PC-3 (cell line): Measurements from ENCODE around the gene RGS8. TPM values are rescaled to one million over a fixed set of nuclear protein-coding genes. Genes with fewer than 3 reads are reported as not detected.

Experiments
- ATAC-seq: fragments of 200-7000 bp; cut with Tn5 transposase; 2 replicates; pipeline ENCODE4 v1.9.1; 2020; ENCODE audit warnings: mild to moderate bottlenecking, moderate library complexity
- BruUV-seq: library from RNA; stranded (reverse); fragments of 400-500 nt; replicated peaks from 2 replicates; lab custom pipeline; 2021; lab: Mats Ljungman, UMichigan
- CTCF ChIA-PET: fragments of 300-600 bp; sonication (Branson Sonifier 250); formaldehyde crosslinking; loops from one replicate; lab custom pipeline; 2022; ENCODE audit warnings: antibody characterized with exemption; lab: Charles Lee
- POLR2A ChIA-PET: fragments of 300-600 bp; sonication (Branson Sonifier 250); formaldehyde crosslinking; loops from one replicate; lab custom pipeline; 2022; ENCODE audit warnings: antibody characterized with exemption; ENCODE audit not compliant: unreplicated experiment; lab: Charles Lee
- DNase-seq: peaks from one replicate; pipeline ENCODE4 v3.0.0-alpha.2; 2015
- H2AFZ ChIP-seq: fragments of 300-600 bp; sonication (generic); 2 replicates; pipeline ENCODE4 v1.6.0; 2016; ENCODE audit warnings: antibody characterized with exemption, low read length
- H3F3A ChIP-seq: fragments of 300-600 bp; sonication (generic); one replicate; pipeline ENCODE4 v1.6.0; 2017; ENCODE audit warnings: antibody characterized with exemption, low read length, control low read depth, mild to moderate bottlenecking; ENCODE audit not compliant: unreplicated experiment
- H3K27ac ChIP-seq: fragments of 300-600 bp; sonication (generic); 2 replicates; pipeline ENCODE4 v1.5.1; 2016; ENCODE audit warnings: mild to moderate bottlenecking, low read length
- H3K27me3 ChIP-seq: fragments of 300-600 bp; sonication (generic); 2 replicates; pipeline ENCODE4 v1.6.1; 2016; ENCODE audit warnings: low read length, mixed read lengths
- H3K36me3 ChIP-seq: fragments of 300-600 bp; sonication (generic); 2 replicates; pipeline ENCODE4 v1.6.1; 2016; ENCODE audit warnings: low read depth, mixed run types, low read length, mixed read lengths
- H3K4me1 ChIP-seq: fragments of 300-600 bp; sonication (generic); 2 replicates; pipeline ENCODE4 v1.5.1; 2016; ENCODE audit warnings: low read length; ENCODE audit not compliant: insufficient read depth
- H3K4me2 ChIP-seq: fragments of 300-600 bp; sonication (generic); 2 replicates; pipeline ENCODE4 v1.6.0; 2016; ENCODE audit warnings: low read length
- H3K4me3 ChIP-seq: fragments of 300-600 bp; sonication (generic); 2 replicates; pipeline ENCODE4 v1.5.1; 2016; ENCODE audit warnings: mild to moderate bottlenecking, low read length, mixed read lengths
- H3K79me2 ChIP-seq: fragments of 300-600 bp; sonication (generic); 2 replicates; pipeline ENCODE4 v1.6.1; 2017; ENCODE audit warnings: low read length, mixed read lengths
- H3K9ac ChIP-seq: fragments of 300-600 bp; sonication (generic); 2 replicates; pipeline ENCODE4 v1.6.0; 2016; ENCODE audit warnings: mild to moderate bottlenecking, low read length
- H3K9me2 ChIP-seq: fragments of 300-600 bp; sonication (generic); replicated peaks from 2 replicates; pipeline ENCODE4 v1.6.1; 2016; ENCODE audit warnings: mixed run types, low read length, mixed read lengths
- H3K9me3 ChIP-seq: fragments of 300-600 bp; sonication (generic); 2 replicates; pipeline ENCODE4 v1.6.1; 2016; ENCODE audit warnings: low read length, mixed read lengths
- H4K20me1 ChIP-seq: fragments of 300-600 bp; sonication (generic); 2 replicates; pipeline ENCODE4 v1.6.1; 2016; ENCODE audit warnings: low read length, mixed read lengths
- CTCF ChIP-seq: fragments of 300-600 bp; sonication (generic); conservative IDR thresholded peaks from 2 replicates; pipeline ENCODE4 v1.5.1; 2017; ENCODE audit warnings: antibody characterized with exemption, low read depth, mild to moderate bottlenecking, low read length
- EZH2 ChIP-seq: fragments of 300-600 bp; sonication (generic); IDR thresholded peaks from one replicate; pipeline ENCODE4 v1.6.1; 2017; ENCODE audit warnings: antibody characterized with exemption, mild to moderate bottlenecking, low read length; ENCODE audit not compliant: unreplicated experiment
- EZH2phosphoT487 ChIP-seq: fragments of 300-600 bp; sonication (generic); IDR thresholded peaks from 2 replicates; pipeline ENCODE4 v1.6.1; 2018; ENCODE audit warnings: mild to moderate bottlenecking, antibody characterized with exemption, low read length, borderline replicate concordance
- intact Hi-C: fragments of 100-400 bp; cut with micrococcal nuclease; formaldehyde crosslinking; loops from 2 replicates; pipeline ENCODE4 v1.9.0; 2023
- total RNA-seq: library from RNA; depleted of rRNA; stranded (reverse); fragments of >200 nt; gene quantifications from 2 replicates; pipeline ENCODE4 v1.2.3, GENCODE V29; 2014

Gene RGS8
- total RNA-seq, 1 experiment from 2014 or later = not detected

- H3K27ac ChIP-seq = no peak overlapping the region
- CTCF ChIA-PET = no interaction called here
- DNase-seq (no peak), ATAC-seq (no peak)
- H3K4me1 ChIP-seq = peaks cover 17% of the 10 kb centered on the region
- H3K27me3 ChIP-seq = no peaks in the 10 kb centered on the region; the same call in 1 of the 2 replicates
- H3K36me3 ChIP-seq = no peaks in the 10 kb centered on the region
- H3K9me2 ChIP-seq = no peaks in the 10 kb centered on the region
- no peak overlapping the region for H3K4me2 ChIP-seq
- H4K20me1 ChIP-seq = no peaks in the 10 kb centered on the region
- H3K79me2 ChIP-seq = no peaks in the 10 kb centered on the region
- H3K9me3 ChIP-seq = no peaks in the 10 kb centered on the region
- H3K9ac ChIP-seq = no peak overlapping the region
- TF ChIP-seq EZH2 (no peak), CTCF (no peak), EZH2phosphoT487 (no peak)
- POLR2A ChIA-PET = no interaction called here
- no TSS peak for BruUV-seq
- H3K4me3 ChIP-seq = no peak overlapping the region
- intact Hi-C loops = no loop called here
- H3F3A ChIP-seq = no peaks in the 10 kb centered on the region
- no peak overlapping the region for H2AFZ ChIP-seq
These were observed 8.1 kb downstream of the RGS8 start for GRCh38 chr1:182676274-182676673.

GRCh38 chr1:182674346-182675246, 9.8 kb downstream of the RGS8 start:
- no peak for TF ChIP-seq CTCF
- Histone ChIP-seq H3K36me3 (no peaks in the 10 kb centered on the region), H3K9me2 (no peaks in the 10 kb centered on the region), H3K27ac (no peak overlapping the region), H3K4me1 (peaks cover under 1% of the 10 kb centered on the region; the same call in 1 of the 2 replicates), H3F3A (no peaks in the 10 kb centered on the region), H3K27me3 (no peaks in the 10 kb centered on the region; the same call in 1 of the 2 replicates), H3K79me2 (no peaks in the 10 kb centered on the region), H3K9me3 (no peaks in the 10 kb centered on the region), H2AFZ (no peak overlapping the region), H3K4me2 (no peak overlapping the region), H3K9ac (no peak overlapping the region), H3K4me3 (no peak overlapping the region), H4K20me1 (no peaks in the 10 kb centered on the region)
- CTCF ChIA-PET = no interaction called here
- POLR2A ChIA-PET = no interaction called here
- DNase-seq = no peak
- ATAC-seq = no peak
- BruUV-seq = no TSS peak
- intact Hi-C loops = no loop called here

GRCh38 chr1:182672487-182672836, 11.9 kb downstream of the RGS8 start:
- Histone ChIP-seq H3K79me2 (no peaks in the 10 kb centered on the region), H3K9me3 (no peaks in the 10 kb centered on the region), H3K27ac (no peak overlapping the region), H3K9me2 (no peaks in the 10 kb centered on the region), H3K4me1 (no peaks in the 10 kb centered on the region), H4K20me1 (no peaks in the 10 kb centered on the region), H3K4me2 (no peak overlapping the region), H3F3A (no peaks in the 10 kb centered on the region), H3K36me3 (no peaks in the 10 kb centered on the region), H3K27me3 (no peaks in the 10 kb centered on the region; the same call in 1 of the 2 replicates), H3K4me3 (no peak overlapping the region), H2AFZ (no peak overlapping the region), H3K9ac (no peak overlapping the region)
- DNase-seq (no peak), ATAC-seq (no peak)
- POLR2A ChIA-PET = no interaction called here
- intact Hi-C loops = no loop called here
- BruUV-seq = no TSS peak
- CTCF ChIA-PET = no interaction called here
- no peak for TF ChIP-seq CTCF
- no peak for TF ChIP-seq EZH2phosphoT487
- TF ChIP-seq EZH2 = no peak
